ACC112 (cell line): ENCODE measurements around the gene UPK2.
"Not testable (repeated sequence)": the region's sequence is repeated elsewhere in the genome, so short reads cannot be mapped to it uniquely, and the experiment has no call there.

Experiments
- H2AFZ ChIP-seq: fragments of 200-600 bp; sonication (generic); one replicate; pipeline ENCODE4 v1.6.0; 2017; ENCODE audit warnings: antibody characterized with exemption, low read length; ENCODE audit not compliant: unreplicated experiment
- H3K27ac ChIP-seq: fragments of 200-600 bp; sonication (generic); 2 replicates; pipeline ENCODE4 v1.5.1; 2014; ENCODE audit warnings: low read depth, mild to moderate bottlenecking, antibody characterized with exemption, low read length, moderate library complexity
- H3K27me3 ChIP-seq: fragments of 200-600 bp; sonication (generic); 2 replicates; pipeline ENCODE4 v1.6.1; 2014; ENCODE audit warnings: mild to moderate bottlenecking, antibody characterized with exemption, low read length, moderate library complexity, mixed read lengths; ENCODE audit not compliant: insufficient read depth
- H3K36me3 ChIP-seq: fragments of 200-600 bp; sonication (generic); 2 replicates; pipeline ENCODE4 v1.6.1; 2016; ENCODE audit warnings: mild to moderate bottlenecking, antibody characterized with exemption, low read length, moderate library complexity, mixed read lengths; ENCODE audit not compliant: insufficient read depth
- H3K4me1 ChIP-seq: fragments of 200-600 bp; sonication (generic); one replicate; pipeline ENCODE4 v1.6.1; 2016; ENCODE audit warnings: low read length, mixed read lengths; ENCODE audit not compliant: insufficient read depth, unreplicated experiment, control insufficient read depth
- H3K4me3 ChIP-seq: fragments of 200-600 bp; sonication (generic); 2 replicates; pipeline ENCODE4 v1.5.1; 2014; ENCODE audit warnings: mild to moderate bottlenecking, low read depth, low read length
- H3K79me2 ChIP-seq: fragments of 200-600 bp; sonication (generic); one replicate; pipeline ENCODE4 v1.6.0; 2016; ENCODE audit warnings: low read length; ENCODE audit not compliant: control insufficient read depth, unreplicated experiment, insufficient read depth

Gene UPK2

DNA sequence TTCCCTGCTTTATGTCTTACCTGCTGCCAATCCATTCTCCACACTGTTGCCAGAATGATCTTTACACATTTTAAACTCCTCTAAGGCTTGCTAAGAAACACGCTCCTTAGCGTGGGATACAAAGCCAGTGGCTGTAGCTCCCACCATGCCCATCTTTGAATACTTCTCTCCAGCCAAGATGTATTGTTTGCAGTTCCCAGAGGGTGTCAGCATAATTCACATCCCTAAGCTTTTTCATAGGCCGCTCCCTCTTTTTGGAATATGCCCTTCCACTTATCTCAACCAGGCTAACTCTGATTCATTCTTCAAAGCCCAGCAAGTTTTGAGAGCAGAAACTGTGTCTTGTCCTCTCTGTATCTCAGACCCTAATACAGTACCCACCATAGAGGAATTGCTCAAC, 8.1 kb upstream of the UPK2 start:
- Histone ChIP-seq H2AFZ (no peak overlapping the region), H3K79me2 (no peaks in the 10 kb centered on the region), H3K27ac (no peak overlapping the region), H3K36me3 (no peaks in the 10 kb centered on the region), H3K4me3 (no peak overlapping the region), H3K4me1 (no peaks in the 10 kb centered on the region), H3K27me3 (peaks cover 12% of the 10 kb centered on the region)

DNA sequence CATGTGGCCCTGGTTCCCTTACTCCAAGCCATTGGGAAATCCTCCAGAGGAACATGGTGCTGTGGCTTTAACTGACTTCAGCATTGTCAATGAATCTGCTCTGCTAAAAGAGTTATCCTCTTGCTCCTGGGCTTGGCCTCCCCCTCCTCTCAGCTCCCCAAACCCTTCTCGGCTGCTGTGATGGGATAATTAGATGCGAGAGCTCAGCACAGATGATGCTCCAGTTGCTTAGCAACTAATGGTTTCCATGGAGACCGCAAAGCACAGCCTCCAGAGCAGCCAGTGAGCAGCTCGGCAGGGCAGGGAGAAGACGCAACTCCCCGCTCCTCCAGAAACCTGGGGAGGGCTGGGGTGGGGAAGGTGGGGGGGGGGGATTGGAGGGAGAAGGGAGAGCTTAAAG, 2.8 kb upstream of the UPK2 start:
- Histone ChIP-seq H3K79me2 (no peaks in the 10 kb centered on the region), H3K27me3 (peaks cover 9% of the 10 kb centered on the region; the same call in 1 of the 2 replicates), H3K27ac (no peak overlapping the region), H2AFZ (no peak overlapping the region), H3K36me3 (no peaks in the 10 kb centered on the region), H3K4me3 (no peak overlapping the region), H3K4me1 (no peaks in the 10 kb centered on the region)

DNA sequence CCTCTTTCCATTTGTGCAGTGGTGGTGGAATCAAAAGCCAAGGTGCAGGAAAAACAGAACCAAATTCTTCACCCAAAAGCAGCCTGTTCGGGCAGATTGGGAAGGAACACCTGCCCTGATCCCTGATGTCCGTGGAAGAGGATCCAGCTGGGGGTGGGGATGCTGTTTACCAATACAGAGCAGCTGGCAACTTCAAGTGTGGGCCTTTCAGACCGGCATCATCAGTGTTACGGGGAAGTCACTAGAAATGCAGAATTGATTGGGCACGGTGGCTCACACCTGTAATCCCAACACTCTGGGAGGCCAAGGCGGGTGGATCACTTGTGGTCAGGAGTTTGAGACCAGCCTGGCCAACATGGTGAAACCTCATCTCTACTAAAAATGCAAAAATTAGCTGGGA, 2.1 kb upstream of the UPK2 start:
- not testable (repeated sequence) for H3K27ac ChIP-seq, H3K79me2 ChIP-seq, H3K36me3 ChIP-seq, H3K4me1 ChIP-seq, H2AFZ ChIP-seq, H3K27me3 ChIP-seq, H3K4me3 ChIP-seq

DNA sequence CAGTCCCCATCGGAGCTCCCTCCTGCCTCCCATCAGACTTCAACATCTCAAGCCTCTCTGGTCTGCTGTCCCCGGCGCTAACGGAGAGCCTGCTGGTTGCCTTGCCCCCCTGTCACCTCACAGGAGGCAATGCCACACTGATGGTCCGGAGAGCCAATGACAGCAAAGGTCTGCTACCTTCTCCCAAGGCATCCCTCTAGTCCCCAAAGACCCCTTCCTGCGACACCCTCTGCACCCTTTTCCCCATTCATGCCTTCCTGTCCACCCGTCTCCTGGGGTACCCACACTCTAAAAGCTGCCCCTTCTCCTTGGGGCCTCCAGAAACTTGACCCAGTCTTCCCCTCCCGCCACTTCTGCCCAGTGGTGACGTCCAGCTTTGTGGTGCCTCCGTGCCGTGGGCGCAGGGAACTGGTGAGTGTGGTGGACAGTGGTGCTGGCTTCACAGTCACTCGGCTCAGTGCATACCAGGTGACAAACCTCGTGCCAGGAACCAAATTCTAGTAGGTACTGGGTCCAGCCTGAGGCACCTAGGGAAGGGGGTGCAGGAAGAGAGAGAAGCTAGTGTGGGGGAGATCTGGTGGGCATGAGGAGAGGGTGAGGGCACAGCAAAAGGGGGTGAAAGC, 860 bp downstream of the UPK2 start:
- H3K27ac ChIP-seq, result no peak overlapping the region
- no peaks in the 10 kb centered on the region for H3K4me1 ChIP-seq

DNA sequence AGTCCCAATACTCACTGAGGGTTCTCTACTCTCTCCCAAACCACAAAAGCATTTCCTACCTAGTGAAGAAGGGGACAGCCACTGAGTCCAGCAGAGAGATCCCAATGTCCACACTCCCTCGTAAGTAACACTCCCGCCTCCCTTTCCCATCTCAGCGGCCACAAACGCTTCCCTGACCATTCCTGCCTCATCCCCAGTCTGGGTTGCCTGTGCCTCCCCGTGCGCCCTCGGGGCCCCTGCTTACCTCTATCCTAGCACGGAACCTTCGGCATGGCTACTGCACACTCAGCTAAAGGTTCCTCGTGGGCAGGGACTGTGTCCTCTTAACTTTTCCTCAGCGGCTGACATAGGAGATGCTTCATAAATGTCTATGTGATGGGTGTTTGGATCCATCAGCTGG, 1.5 kb downstream of the UPK2 start:
- Histone ChIP-seq H3K27ac (no peak overlapping the region), H3K79me2 (no peaks in the 10 kb centered on the region), H3K4me1 (no peaks in the 10 kb centered on the region), H3K27me3 (peaks cover 14% of the 10 kb centered on the region; the same call in 1 of the 2 replicates), H3K36me3 (no peaks in the 10 kb centered on the region), H2AFZ (no peak overlapping the region), H3K4me3 (no peak overlapping the region)

More for the DNA sequence above, 860 bp downstream of the UPK2 start:
- Histone ChIP-seq H3K79me2 (no peaks in the 10 kb centered on the region), H2AFZ (no peak overlapping the region), H3K27me3 (peaks cover 14% of the 10 kb centered on the region; the same call in 1 of the 2 replicates), H3K4me3 (no peak overlapping the region), H3K36me3 (no peaks in the 10 kb centered on the region)

DNA sequence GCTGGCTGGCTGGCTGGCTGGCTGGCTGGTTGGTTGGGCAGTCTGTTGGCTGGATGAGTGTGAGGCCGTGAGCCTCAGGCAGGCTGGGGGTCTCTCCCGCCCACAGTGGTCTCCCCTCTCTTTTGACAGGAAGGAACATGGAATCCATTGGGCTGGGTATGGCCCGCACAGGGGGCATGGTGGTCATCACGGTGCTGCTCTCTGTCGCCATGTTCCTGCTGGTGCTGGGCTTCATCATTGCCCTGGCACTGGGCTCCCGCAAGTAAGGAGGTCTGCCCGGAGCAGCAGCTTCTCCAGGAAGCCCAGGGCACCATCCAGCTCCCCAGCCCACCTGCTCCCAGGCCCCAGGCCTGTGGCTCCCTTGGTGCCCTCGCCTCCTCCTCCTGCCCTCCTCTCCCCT, 1.9 kb downstream of the UPK2 start:
- no peaks in the 10 kb centered on the region for H3K36me3 ChIP-seq
- no peak overlapping the region for H2AFZ ChIP-seq
- H3K4me1 ChIP-seq, result no peaks in the 10 kb centered on the region
- H3K79me2 ChIP-seq, result no peaks in the 10 kb centered on the region
- no peak overlapping the region for H3K4me3 ChIP-seq
- H3K27me3 ChIP-seq, result peaks cover 13% of the 10 kb centered on the region; the same call in 1 of the 2 replicates
- no peak overlapping the region for H3K27ac ChIP-seq

DNA sequence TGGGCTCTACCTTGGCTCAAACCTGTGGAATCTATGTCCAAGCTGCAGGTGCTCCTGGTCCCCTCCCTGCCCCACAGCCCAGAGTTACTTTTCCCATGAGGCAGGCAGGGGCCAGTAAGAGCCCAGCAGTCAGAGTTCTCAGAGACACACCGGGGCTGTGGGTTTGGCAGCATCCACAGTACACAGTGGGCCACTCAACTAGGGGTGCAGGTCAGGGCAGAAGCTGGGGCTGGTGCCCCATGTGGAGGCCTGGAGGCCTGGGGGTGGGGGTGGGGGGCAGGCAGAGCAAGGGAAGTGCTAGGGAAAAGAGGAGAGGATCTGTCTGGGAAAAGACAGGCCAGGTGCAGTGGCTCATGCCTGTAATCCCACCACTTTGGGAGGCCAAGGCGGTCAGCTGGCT, 2.5 kb downstream of the UPK2 start:
- Histone ChIP-seq H3K79me2 (no peaks in the 10 kb centered on the region), H3K36me3 (no peaks in the 10 kb centered on the region), H3K27me3 (peaks cover 8% of the 10 kb centered on the region; the same call in 1 of the 2 replicates), H3K4me3 (no peak overlapping the region), H2AFZ (no peak overlapping the region), H3K4me1 (no peaks in the 10 kb centered on the region), H3K27ac (no peak overlapping the region)

DNA sequence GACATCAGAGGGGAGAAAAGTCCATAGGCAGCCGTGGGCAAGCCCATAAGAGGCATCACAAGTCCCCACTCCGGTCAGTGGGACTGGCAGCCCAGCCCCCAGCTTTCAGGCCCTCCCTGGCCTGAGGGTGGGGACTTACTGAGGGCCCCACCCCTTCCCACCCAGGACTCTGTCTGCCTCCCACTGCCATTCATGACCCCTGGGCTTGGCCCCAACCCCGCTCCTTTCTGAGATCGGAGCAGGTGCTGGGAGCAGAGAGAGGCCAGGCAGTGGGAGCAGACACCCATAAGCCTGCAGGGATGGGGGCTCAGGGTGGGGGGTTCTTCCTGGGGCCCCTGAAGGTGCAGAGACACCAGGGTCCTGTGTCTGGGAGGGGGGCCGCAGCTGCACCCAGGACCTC, 5.1 kb downstream of the UPK2 start:
- Histone ChIP-seq H3K4me3 (no peak overlapping the region), H3K79me2 (no peaks in the 10 kb centered on the region), H3K27me3 (0 out of 2 replicates have a peak, but pooled peaks cover 6% of the 10 kb centered on the region), H2AFZ (no peak overlapping the region), H3K36me3 (no peaks in the 10 kb centered on the region), H3K27ac (no peak overlapping the region), H3K4me1 (no peaks in the 10 kb centered on the region)

DNA sequence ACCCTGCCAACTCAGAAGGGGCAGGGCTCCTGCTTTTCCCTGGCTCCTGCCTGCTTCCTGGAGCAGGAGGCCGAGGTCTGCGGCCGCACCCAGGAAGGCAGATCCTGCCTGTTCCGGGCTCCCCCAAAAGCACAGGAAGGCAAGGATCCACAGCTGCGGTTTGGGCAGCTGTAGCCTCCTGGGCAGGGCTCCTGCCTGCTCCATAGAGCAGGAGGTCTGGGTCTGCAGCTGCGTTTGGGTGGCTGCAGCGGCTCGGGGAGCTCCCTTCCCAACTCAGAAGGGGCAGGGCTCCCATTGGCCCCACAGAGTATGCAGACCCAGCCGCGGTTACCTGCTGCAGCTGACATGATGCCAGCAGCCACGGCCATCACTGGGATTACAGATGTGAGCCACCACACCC, 5.5 kb downstream of the UPK2 start:
- Histone ChIP-seq H3K27me3 (0 out of 2 replicates have a peak, but pooled peaks cover 6% of the 10 kb centered on the region), H3K27ac (no peak overlapping the region), H3K36me3 (no peaks in the 10 kb centered on the region), H3K4me3 (no peak overlapping the region), H2AFZ (no peak overlapping the region), H3K4me1 (no peaks in the 10 kb centered on the region), H3K79me2 (no peaks in the 10 kb centered on the region)

DNA sequence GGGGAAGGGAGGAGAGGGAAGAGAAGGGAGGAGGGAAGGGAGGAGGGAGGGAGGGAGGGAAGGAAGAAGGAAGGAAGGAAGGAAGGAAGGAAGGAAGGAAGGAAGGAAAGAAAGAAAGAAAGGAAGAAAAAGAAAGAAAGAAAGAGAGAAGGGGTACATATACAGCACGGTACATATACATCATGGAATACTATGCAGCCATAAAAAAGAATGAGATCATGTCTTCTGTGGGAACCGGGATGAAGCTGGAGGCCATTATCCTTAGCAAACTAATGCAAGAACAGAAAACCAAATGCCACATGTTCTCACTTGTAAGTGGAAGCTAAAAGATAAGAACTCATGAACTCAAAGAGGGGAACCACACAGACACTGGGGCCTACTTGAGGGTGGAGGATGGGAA, 13.4 kb downstream of the UPK2 start:
- not testable (repeated sequence) for H3K4me3 ChIP-seq, H3K36me3 ChIP-seq

DNA sequence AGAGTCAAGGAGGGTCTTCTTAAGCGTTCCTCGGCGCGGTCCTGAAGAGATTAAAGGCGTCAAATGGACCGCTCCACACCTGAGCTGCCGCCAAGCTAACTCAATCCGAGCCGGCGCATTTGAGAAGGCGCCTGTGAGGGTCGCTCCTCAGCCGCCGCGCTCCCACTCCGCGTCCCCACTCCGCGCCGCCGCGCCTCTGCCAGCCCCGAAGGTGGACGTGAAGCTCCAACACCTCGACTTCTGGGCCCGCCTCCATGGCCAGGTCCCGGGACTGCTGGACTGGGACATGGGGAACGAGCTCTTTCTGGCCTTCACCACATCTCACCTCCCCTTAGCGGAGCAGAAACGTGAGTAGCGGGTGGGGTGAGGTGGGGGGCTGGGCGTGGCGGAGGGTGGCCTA, 15.5 kb downstream of the UPK2 start, which contains the start of gene FOXR1:
FOXR1 (plus strand) TSS at position 116 of the 400 bp plus-strand sequence; CDS start at position 287, 171 bp downstream.
- H3K79me2 ChIP-seq, result no peaks in the 10 kb centered on the region
- H3K4me1 ChIP-seq, result no peaks in the 10 kb centered on the region
- no peaks in the 10 kb centered on the region for H3K36me3 ChIP-seq
- H2AFZ ChIP-seq, result no peak within 1 kb of the TSS
- no peak within 1 kb of the TSS for H3K27ac ChIP-seq
- no peak within 1 kb of the TSS for H3K4me3 ChIP-seq
- peaks cover 25% of the 10 kb centered on the region for H3K27me3 ChIP-seq

More for the DNA sequence above, 13.4 kb downstream of the UPK2 start:
- not testable (repeated sequence) for H2AFZ ChIP-seq, H3K79me2 ChIP-seq, H3K27ac ChIP-seq, H3K27me3 ChIP-seq, H3K4me1 ChIP-seq
